Thyroid gland (tissue), 4 donors: ENCODE results near the gene CISH.

Source experiments
- CTCF ChIP-seq, 6 experiments: fragments of 200-600 bp in 3 of 6; fragments of 450-650 bp in 3 of 6; sonication (generic) in 3 of 6; IDR thresholded peaks; one replicate each; pipeline ENCODE4 v1.5.1; 2016 to 2019; ENCODE audit warnings: antibody characterized with exemption in 6 of 6, mild to moderate bottlenecking in 2 of 6, inconsistent platforms in 1 of 6, moderate library complexity in 1 of 6
- POLR2A ChIP-seq, 2 donors: fragments of 450-650 bp; IDR thresholded peaks; one replicate each; pipeline ENCODE4 v1.6.1; 2017; ENCODE audit warnings: antibody characterized with exemption in 2 of 2, mild to moderate bottlenecking in 2 of 2, moderate library complexity in 1 of 2

GRCh38 chr3:50587373-50587772 lies 24.2 kb downstream of the CISH start:
- TF ChIP-seq CTCF (IDR thresholded peaks at IDR 0.05): no peak
- TF ChIP-seq POLR2A (IDR thresholded peaks at IDR 0.05): no peak
